ENCODE data around the gene TRIM61. TPM values are rescaled to one million over a fixed set of nuclear protein-coding genes. Genes with fewer than 3 reads are reported as not detected.

Gene TRIM61

GRCh38 chr4:164924670-164925238 lies 52.7 kb downstream of the TRIM61 start:
- H3K27ac ChIP-seq (ENCODE audit: low read depth, low read length), result no peak overlapping the region

GRCh38 chr4:164918956-164919355 lies 58.5 kb downstream of the TRIM61 start:
- no peak overlapping the region for H3K23ac ChIP-seq (ENCODE audit: low read length)
- H3K36me3 ChIP-seq (ENCODE audit: control insufficient read depth, insufficient read depth, low read length), result no peaks in the 10 kb centered on the region
- H4K8ac ChIP-seq (ENCODE audit: low read depth, low read length), result no peak overlapping the region
- no peak overlapping the region for H3K18ac ChIP-seq (ENCODE audit: low read length)
- no peak overlapping the region for H2BK120ac ChIP-seq (ENCODE audit: low read depth, low read length)
- DNase-seq, result no peak
- no peaks in the 10 kb centered on the region for H3K79me2 ChIP-seq (ENCODE audit: control insufficient read depth, insufficient read depth, low read length)
- no peak overlapping the region for H2AK5ac ChIP-seq (ENCODE audit: low read length)
- no peak overlapping the region for H2BK5ac ChIP-seq (ENCODE audit: low read length)
- WGBS (ENCODE audit: extremely low coverage, insufficient coverage, low lambda C conversion rate), result no CpG with 5 or more reads among the region's 3 CpGs
- H3K27me3 ChIP-seq (ENCODE audit: insufficient read depth, low read length, poor library complexity), result no peaks in the 10 kb centered on the region
- no peak overlapping the region for H3K4me3 ChIP-seq (ENCODE audit: low read length)
- H3K27ac ChIP-seq (ENCODE audit: low read depth, low read length), result no peak overlapping the region
- no peak overlapping the region for H3K56ac ChIP-seq (ENCODE audit: low read length)
- no peak overlapping the region for H3K4ac ChIP-seq (ENCODE audit: low read depth, low read length)
- no peak overlapping the region for H2BK15ac ChIP-seq (replicated peaks; ENCODE audit: low read depth)
- no peaks in the 10 kb centered on the region for H3K79me1 ChIP-seq (ENCODE audit: low read length)
- H4K5ac ChIP-seq (ENCODE audit: low read length), result no peak overlapping the region
- H3K9ac ChIP-seq (ENCODE audit: low read length), result no peak overlapping the region
- H3K4me2 ChIP-seq (ENCODE audit: low read length), result no peak overlapping the region
- H3K4me1 ChIP-seq (ENCODE audit: control insufficient read depth, low read depth, low read length), result no peaks in the 10 kb centered on the region

More at GRCh38 chr4:164924670-164925238, 52.7 kb downstream of the TRIM61 start:
- H4K5ac ChIP-seq (ENCODE audit: low read length), result no peak overlapping the region
- H3K18ac ChIP-seq (ENCODE audit: low read length), result no peak overlapping the region
- no peak overlapping the region for H3K4me3 ChIP-seq (ENCODE audit: low read length)
- no peaks in the 10 kb centered on the region for H3K79me1 ChIP-seq (ENCODE audit: low read length)
- no peak overlapping the region for H3K23ac ChIP-seq (ENCODE audit: low read length)
- no peaks in the 10 kb centered on the region for H3K4me1 ChIP-seq (ENCODE audit: control insufficient read depth, low read depth, low read length)
- DNase-seq, result no peak
- H3K79me2 ChIP-seq (ENCODE audit: control insufficient read depth, insufficient read depth, low read length), result no peaks in the 10 kb centered on the region
- no peak overlapping the region for H3K56ac ChIP-seq (ENCODE audit: low read length)
- WGBS (ENCODE audit: extremely low coverage, insufficient coverage, low lambda C conversion rate), result no CpG with 5 or more reads among the region's 3 CpGs
- no peak overlapping the region for H2AK5ac ChIP-seq (ENCODE audit: low read length)
- no peak overlapping the region for H2BK15ac ChIP-seq (replicated peaks; ENCODE audit: low read depth)
- no peaks in the 10 kb centered on the region for H3K36me3 ChIP-seq (ENCODE audit: control insufficient read depth, insufficient read depth, low read length)
- no peak overlapping the region for H2BK5ac ChIP-seq (ENCODE audit: low read length)
- no peak overlapping the region for H3K9ac ChIP-seq (ENCODE audit: low read length)
- H4K8ac ChIP-seq (ENCODE audit: low read depth, low read length), result no peak overlapping the region
- no peaks in the 10 kb centered on the region for H3K27me3 ChIP-seq (ENCODE audit: insufficient read depth, low read length, poor library complexity)
- H3K4me2 ChIP-seq (ENCODE audit: low read length), result no peak overlapping the region
- H2BK120ac ChIP-seq (ENCODE audit: low read depth, low read length), result no peak overlapping the region
- H3K4ac ChIP-seq (ENCODE audit: low read depth, low read length), result no peak overlapping the region

Small RNA genes lying within 50 kb of the gene (small RNA-seq; reads per million reads assigned to genes)
- not detected for gene AC106872.12 (ENCODE audit: insufficient read depth)
